Activated naive CD4-positive, alpha-beta T cell treated with anti-CD3 and anti-CD28 coated beads for 36 hours (primary cell): Measurements from ENCODE around the gene SYCP2. TPM values are rescaled to one million over a fixed set of nuclear protein-coding genes. Genes with fewer than 3 reads are reported as not detected.

Experiments
- CTCF ChIA-PET: fragments of 350-600 bp; sonication (Branson Sonifier 250); formaldehyde crosslinking; loops from one replicate; lab custom pipeline; 2021; ENCODE audit warnings: antibody characterized with exemption; lab: Charles Lee
- DNase-seq: peaks from one replicate; pipeline ENCODE4 v3.0.0-alpha.2; 2020
- H3K27ac Mint-ChIP-seq: one replicate; pipeline ENCODE4 v1.8.0; 2021; ENCODE audit warnings: mild to moderate bottlenecking, mixed read lengths
- H3K27me3 Mint-ChIP-seq: one replicate; pipeline ENCODE4 v1.8.0; 2021; ENCODE audit warnings: low read depth, mixed read lengths
- H3K36me3 Mint-ChIP-seq: one replicate; pipeline ENCODE4 v1.8.0; 2021; ENCODE audit warnings: low read depth, mixed read lengths
- H3K4me1 Mint-ChIP-seq: one replicate; pipeline ENCODE4 v1.8.0; 2021; ENCODE audit warnings: low read depth, mixed read lengths
- H3K4me3 Mint-ChIP-seq: one replicate; pipeline ENCODE4 v1.8.0; 2021; ENCODE audit warnings: mild to moderate bottlenecking, moderate library complexity, mixed read lengths
- H3K9me3 Mint-ChIP-seq: one replicate; pipeline ENCODE4 v1.8.0; 2021; ENCODE audit warnings: mixed read lengths
- intact Hi-C: fragments of 100-400 bp; cut with micrococcal nuclease; formaldehyde crosslinking; loops from one replicate; pipeline ENCODE4 v1.15.1; 2023
- total RNA-seq, 2 experiments: library from RNA; stranded (reverse); gene quantifications; one replicate each; pipeline ENCODE4 v1.2.3, GENCODE V29; 2021

The SYCP2 gene
- total RNA-seq, 2 experiments from 2014 or later = 1.2 to 1.5 TPM

DNA sequence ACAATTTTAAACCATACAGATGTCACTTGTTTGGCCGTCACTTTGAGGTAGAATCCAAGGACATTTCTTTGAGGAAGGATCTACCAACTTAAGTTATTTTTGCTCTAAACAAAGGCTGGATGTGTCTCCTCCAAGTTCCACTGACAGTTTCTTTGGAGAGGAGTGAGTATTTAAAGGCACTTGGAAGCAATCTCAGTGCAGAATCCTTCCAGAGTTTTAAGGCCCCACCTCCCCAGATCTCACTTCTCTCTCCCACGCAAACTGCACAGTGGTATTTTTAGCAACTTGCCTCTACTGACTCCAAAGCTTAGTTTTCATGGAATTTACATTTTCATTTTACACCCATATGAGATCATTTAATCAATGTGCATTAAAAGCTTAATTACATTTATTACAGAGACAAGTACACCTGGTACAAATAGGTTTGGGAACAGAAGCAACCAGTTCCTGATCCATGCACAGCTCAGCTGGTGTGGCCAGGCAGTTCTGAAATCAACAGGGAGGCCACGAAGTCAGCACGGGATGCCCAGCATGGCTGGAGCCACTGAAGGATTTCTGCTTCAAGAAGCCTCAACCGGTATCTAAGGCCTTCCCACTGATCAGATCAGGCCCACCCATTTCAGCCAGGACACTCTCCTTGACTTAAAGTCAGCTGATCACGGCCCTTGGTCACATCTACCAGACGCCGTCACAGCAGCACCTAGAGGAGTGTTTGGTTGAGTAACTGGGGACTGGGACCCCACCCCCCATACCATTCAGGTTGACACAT is 109.8 kb downstream of the SYCP2 start:
- H3K9me3 Mint-ChIP-seq = no peaks in the 10 kb centered on the region
- peaks cover 3% of the 10 kb centered on the region for H3K27me3 Mint-ChIP-seq
- CTCF ChIA-PET = interaction anchor here (0.6 kb wide), 2 partner anchors 14 to 15 kb away, joined by 3 read pairs; no protein-coding TSS in a partner anchor
- no peak for DNase-seq
- no peaks in the 10 kb centered on the region for H3K36me3 Mint-ChIP-seq
- no peaks in the 10 kb centered on the region for H3K4me1 Mint-ChIP-seq
- no peak overlapping the region for H3K4me3 Mint-ChIP-seq
- H3K27ac Mint-ChIP-seq = no peak overlapping the region
- intact Hi-C loops = no loop called here

DNA sequence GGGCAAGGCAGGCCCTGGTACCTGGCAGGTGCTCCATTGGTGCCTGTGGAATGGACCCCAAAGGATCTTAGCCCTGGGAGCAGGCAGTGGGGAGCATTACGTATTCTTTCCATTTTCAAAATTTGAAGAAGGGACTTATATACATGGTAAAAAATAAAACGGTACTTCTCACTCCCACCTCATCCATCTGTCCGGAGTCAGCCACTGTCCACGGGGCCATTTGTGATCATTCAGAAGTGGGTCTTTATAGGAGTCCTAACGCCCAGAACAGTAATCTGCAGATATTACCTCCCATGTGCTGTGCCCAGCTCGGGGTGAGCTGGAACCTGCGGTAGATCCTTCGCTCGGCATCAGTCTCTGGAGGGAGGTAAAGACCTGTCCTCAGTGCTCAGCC is 110.4 kb downstream of the SYCP2 start:
- H3K4me1 Mint-ChIP-seq = no peaks in the 10 kb centered on the region
- H3K9me3 Mint-ChIP-seq = no peaks in the 10 kb centered on the region
- peaks cover 3% of the 10 kb centered on the region for H3K27me3 Mint-ChIP-seq
- intact Hi-C loops = no loop called here
- no peaks in the 10 kb centered on the region for H3K36me3 Mint-ChIP-seq
- CTCF ChIA-PET = no interaction called here
- H3K27ac Mint-ChIP-seq = no peak overlapping the region
- no peak overlapping the region for H3K4me3 Mint-ChIP-seq
- no peak for DNase-seq

DNA sequence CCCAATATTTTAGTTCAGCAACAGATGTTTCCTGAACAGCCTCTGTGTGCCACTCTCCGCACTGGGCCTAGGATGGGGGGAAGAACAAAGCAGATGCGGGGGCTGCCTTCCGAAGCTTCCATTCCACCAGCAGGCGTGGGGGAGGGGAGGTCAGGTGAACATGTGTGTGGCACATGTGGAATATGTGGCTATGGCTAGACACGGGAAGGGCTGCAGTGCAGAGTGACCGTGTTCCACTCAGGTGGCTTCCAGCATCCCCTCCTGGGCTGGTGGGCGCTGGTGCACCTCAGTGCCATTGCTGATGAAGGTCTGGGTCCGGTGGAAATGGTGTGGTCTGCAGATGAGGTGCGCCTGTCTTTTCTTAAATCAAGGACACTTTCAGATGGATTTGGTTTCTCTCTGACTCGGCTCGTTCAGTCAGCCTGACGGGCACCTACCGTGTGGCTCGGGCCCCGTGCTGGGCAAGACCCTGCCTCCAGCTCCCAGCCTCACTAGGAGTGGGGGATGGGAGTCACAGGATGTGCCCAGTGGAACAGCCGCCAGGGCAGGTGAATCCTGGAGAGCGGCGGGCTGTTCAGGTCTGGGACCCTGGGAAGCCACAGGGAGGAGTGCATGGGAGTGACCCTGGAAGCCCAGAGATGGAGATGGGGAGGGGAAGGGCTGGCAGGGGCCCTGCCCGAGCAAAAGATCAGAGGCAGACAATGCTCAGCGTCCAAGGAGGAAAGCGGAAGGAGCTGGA is 111.0 kb downstream of the SYCP2 start:
- CTCF ChIA-PET = interaction anchor here (0.6 kb wide), 1 partner anchor 241 kb away, joined by 3 read pairs; no protein-coding TSS in a partner anchor
- Mint-ChIP-seq H3K27ac (no peak overlapping the region), H3K4me1 (no peaks in the 10 kb centered on the region), H3K4me3 (no peak overlapping the region), H3K36me3 (no peaks in the 10 kb centered on the region), H3K27me3 (peaks cover 8% of the 10 kb centered on the region), H3K9me3 (no peaks in the 10 kb centered on the region)
- intact Hi-C loops = no loop called here
- DNase-seq = no peak

DNA sequence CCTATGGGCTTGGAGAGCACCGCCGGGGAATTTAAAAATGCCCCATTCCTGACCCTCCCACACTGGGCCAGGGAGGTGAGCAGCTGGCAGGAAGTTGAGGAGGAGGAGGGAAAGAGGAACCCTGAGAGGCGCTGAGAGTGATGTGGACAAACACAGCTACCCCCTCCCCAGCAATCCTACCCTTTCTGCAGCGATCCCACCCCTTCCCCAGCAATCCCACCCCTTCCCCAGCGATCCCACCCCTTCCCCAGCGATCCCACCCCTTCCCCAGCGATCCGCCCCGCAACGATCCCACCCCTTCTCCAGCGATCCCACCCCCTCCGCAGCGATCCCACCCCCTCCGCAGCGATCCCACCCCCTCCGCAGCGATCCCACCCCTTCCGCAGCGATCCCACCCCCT is 111.6 kb downstream of the SYCP2 start:
- no peak for DNase-seq
- H3K36me3 Mint-ChIP-seq = no peaks in the 10 kb centered on the region
- H3K27me3 Mint-ChIP-seq = peaks cover 9% of the 10 kb centered on the region
- CTCF ChIA-PET = interaction anchor here (0.6 kb wide), 1 partner anchor 240 kb away, joined by 3 read pairs; no protein-coding TSS in a partner anchor
- intact Hi-C loops = no loop called here
- H3K9me3 Mint-ChIP-seq = no peaks in the 10 kb centered on the region
- no peaks in the 10 kb centered on the region for H3K4me1 Mint-ChIP-seq
- no peak overlapping the region for H3K27ac Mint-ChIP-seq
- H3K4me3 Mint-ChIP-seq = no peak overlapping the region

DNA sequence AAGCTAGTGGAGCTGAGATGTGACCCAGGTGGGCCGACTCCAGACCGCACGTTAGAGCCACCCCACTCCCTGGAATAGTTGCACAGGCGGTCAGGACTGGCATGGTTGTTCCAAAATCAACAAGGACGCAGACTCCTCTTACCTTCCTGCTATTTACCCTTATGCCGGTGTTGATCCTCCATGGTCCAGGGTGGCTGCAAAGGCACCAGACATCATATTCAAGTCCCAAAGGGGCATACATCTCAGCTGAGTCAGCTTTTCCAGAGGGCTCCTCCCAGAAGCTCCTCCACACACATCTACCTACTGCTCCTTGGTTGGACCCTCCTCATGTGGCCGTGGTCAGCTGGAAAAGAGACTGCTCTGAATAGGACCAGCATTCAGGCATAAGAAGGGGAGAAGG is 112.2 kb downstream of the SYCP2 start:
- Mint-ChIP-seq H3K4me3 (no peak overlapping the region), H3K36me3 (no peaks in the 10 kb centered on the region), H3K27me3 (peaks cover 9% of the 10 kb centered on the region), H3K9me3 (no peaks in the 10 kb centered on the region), H3K4me1 (no peaks in the 10 kb centered on the region), H3K27ac (no peak overlapping the region)
- DNase-seq = no peak
- intact Hi-C loops = no loop called here
- CTCF ChIA-PET = no interaction called here

DNA sequence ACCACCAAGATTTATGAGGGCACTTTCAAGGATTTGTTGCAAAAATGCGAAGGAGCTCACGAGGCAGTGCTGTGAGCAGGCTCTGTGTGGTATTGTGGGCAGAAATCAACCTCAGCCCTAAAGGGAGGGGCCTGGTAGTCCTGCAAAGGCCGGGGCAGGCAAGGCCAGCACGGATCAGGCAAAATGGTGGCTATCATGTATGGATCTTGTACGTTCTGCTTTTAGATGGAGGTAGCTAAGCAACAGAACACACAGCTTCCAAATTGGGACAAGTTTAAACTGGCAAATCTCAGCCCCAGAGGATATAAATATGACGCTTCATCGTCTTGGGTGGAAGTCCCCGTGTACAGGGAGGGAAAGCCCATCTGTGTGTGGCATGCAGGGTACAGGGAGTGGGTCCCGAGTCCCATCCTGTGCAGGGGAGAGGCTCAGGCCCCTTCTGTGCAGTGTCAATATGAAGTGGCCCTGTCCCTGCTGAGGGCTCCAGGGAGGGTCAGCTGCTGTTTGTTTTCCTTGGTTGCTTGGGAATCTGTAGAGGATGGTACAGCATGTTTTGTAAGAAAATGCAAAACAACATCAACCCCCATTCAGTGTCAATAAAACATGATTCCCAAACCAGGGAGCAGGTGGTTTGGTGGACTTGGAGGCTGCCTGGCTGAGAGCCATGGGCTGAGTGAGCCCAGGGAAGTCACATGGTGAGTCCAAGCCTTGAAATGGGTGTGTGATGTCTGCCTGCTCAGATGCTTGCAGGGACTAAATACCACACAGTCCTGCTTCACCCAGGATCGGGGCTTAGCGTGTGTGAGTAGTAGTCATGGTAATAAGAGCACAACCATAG is 113.0 kb downstream of the SYCP2 start:
- intact Hi-C loops = no loop called here
- no peak for DNase-seq
- Mint-ChIP-seq H3K36me3 (no peaks in the 10 kb centered on the region), H3K27me3 (peaks cover 9% of the 10 kb centered on the region), H3K27ac (no peak overlapping the region), H3K9me3 (no peaks in the 10 kb centered on the region), H3K4me1 (no peaks in the 10 kb centered on the region), H3K4me3 (no peak overlapping the region)
- CTCF ChIA-PET = no interaction called here

DNA sequence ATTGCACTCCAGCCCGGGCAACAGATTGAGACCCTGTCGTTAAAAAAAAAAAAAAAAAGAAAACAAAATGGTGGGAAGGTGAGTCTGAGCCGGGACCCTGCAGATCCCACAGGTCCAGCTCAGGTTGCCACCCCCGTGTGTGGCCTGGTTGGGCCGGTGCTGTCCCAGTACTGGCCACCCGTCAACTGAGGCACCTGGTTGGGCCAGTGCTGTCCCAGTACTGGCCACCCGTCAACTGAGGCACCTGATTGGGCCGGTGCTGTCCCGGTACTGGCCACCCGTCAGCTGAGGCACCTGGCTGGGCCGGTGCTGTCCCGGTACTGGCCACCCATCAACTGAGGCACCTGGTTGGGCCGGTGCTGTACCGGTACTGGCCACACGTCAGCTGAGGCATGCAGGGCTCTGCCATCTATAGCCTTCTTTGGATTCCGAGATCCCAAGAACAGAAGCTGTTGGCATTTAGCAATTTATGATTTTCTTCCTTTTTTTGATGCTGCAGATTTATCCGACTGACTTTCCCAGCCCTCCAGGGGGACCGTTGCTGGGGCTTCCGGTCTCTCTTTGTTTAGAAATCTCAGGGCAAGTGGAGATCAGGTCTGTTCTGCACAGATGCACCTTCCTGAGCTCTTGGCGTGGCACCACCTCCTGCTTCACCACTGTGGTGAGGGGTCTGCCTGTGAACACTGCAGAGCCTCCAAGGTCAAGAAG is 113.8 kb downstream of the SYCP2 start:
- Mint-ChIP-seq H3K27me3 (peaks cover 9% of the 10 kb centered on the region), H3K4me1 (no peaks in the 10 kb centered on the region), H3K9me3 (no peaks in the 10 kb centered on the region), H3K4me3 (no peak overlapping the region), H3K27ac (no peak overlapping the region), H3K36me3 (no peaks in the 10 kb centered on the region)
- intact Hi-C loops = no loop called here
- CTCF ChIA-PET = no interaction called here
- DNase-seq = no peak

DNA sequence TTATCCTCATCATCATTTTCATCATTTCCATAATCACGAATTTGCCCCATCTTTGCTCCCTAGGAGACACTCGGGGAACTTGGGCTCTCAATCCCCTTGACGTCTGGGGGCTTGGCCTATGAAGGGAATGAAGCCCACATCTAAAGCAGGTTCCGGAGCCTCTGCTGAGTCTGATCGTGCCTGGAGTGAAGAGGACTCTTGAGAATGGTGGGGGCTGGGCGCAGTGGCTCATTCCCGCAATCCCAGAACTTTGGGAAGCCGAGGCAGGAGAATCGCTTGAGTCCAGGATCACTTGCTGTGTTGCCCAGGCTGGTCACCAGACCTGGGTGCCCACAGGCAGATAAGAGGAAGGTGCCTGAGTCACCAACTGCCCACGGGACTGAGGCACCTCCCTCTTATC is 114.5 kb downstream of the SYCP2 start:
- no peaks in the 10 kb centered on the region for H3K36me3 Mint-ChIP-seq
- H3K27me3 Mint-ChIP-seq = peaks cover 9% of the 10 kb centered on the region
- no peak overlapping the region for H3K4me3 Mint-ChIP-seq
- H3K9me3 Mint-ChIP-seq = no peaks in the 10 kb centered on the region
- DNase-seq = no peak
- H3K4me1 Mint-ChIP-seq = no peaks in the 10 kb centered on the region
- intact Hi-C loops = no loop called here
- H3K27ac Mint-ChIP-seq = no peak overlapping the region
- CTCF ChIA-PET = no interaction called here

DNA sequence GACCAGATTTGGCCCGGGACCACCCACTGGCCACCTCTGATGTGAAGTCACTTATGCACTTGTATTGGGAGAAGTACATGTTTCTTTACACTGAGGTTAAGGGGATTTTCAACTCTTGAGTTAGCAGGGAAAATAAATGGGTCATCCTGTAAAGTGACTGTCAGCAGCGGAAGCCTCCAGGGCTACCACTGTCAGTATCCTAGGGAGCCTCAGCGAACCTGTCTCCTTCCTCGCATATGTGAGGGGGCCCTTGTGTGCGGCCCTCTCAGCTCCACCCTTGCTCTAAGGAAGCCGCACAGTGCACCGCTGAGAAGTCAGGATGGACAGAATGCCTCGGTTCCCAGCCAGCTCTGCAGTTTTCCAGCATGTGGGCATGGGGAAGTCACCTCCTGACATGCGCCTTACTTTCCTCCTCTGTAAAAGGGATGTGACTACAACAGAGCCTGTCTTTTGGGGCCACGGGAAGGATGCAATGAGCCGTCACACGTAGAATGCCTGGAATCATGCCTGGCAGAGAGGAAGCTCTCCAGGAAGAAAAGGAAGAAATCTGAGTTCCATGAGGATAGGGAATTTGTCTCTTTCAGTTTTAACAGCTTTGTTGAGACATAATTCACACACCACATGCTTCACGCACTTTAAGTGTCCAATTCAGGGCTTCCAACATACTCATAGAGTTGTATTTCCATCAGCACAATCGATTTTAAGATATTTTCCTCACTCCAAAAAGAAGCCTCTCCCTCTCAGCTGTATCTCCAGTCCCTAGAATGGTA is 115.4 kb downstream of the SYCP2 start:
- Mint-ChIP-seq H3K27me3 (peaks cover 9% of the 10 kb centered on the region), H3K4me1 (no peaks in the 10 kb centered on the region), H3K4me3 (no peak overlapping the region), H3K27ac (no peak overlapping the region), H3K9me3 (no peaks in the 10 kb centered on the region), H3K36me3 (no peaks in the 10 kb centered on the region)
- intact Hi-C loops = no loop called here
- CTCF ChIA-PET = no interaction called here
- no peak for DNase-seq

DNA sequence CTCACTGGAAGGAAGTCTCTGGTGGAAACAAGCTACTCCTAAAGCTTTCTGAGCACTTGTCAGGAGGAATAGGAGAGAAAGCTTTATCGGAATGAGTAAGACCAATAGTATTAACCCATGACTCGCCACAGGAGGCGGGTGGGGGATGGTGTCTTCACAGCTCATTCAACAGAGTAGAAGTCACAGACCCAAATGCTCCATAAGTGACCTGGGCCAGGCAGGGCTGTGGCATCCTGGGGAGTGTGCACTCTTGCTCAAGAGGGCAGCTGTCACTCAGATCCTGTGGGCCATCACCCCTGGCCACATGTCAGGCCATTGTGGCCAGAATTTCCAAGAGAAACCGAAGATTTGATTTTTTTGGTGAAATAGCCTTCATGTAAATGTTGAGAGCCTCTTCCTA is 116.0 kb downstream of the SYCP2 start:
- CTCF ChIA-PET = no interaction called here
- Mint-ChIP-seq H3K27me3 (peaks cover 9% of the 10 kb centered on the region), H3K4me3 (no peak overlapping the region), H3K36me3 (no peaks in the 10 kb centered on the region), H3K27ac (no peak overlapping the region), H3K4me1 (no peaks in the 10 kb centered on the region), H3K9me3 (no peaks in the 10 kb centered on the region)
- intact Hi-C loops = no loop called here
- DNase-seq = no peak

DNA sequence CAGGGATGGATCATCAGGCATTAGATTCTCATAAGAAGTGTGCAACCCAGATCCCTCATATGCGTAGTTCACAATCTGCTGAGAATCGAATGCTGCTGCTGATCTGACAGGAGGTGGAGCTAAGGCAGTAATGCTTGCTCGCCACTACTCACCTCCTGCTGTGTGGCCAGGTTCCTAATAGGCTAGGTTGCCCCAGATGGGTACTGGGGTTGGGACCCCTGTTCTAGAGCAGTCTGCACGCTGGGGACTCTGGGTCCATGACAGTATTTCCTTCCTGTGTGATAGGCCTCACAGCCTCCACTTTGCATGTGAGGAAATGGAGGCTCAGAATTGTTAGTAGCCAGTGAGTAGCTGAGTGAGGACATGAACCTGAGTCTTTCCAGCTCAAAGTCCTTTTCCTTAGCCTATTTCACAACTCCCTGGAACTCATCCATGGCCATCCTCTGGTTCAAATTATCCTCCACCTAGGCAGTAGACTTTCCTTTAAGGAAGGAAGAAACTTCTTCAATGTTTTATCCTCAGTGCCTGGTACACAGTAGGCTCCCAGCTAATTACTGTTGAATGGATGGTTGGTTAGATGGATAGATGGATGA is 117.2 kb downstream of the SYCP2 start:
- peaks cover 9% of the 10 kb centered on the region for H3K27me3 Mint-ChIP-seq
- no peaks in the 10 kb centered on the region for H3K4me1 Mint-ChIP-seq
- H3K36me3 Mint-ChIP-seq = no peaks in the 10 kb centered on the region
- CTCF ChIA-PET = no interaction called here
- H3K9me3 Mint-ChIP-seq = no peaks in the 10 kb centered on the region
- H3K4me3 Mint-ChIP-seq = no peak overlapping the region
- intact Hi-C loops = no loop called here
- H3K27ac Mint-ChIP-seq = no peak overlapping the region
- no peak for DNase-seq
